Measurements from ENCODE around the gene ZNF768. TPM values are rescaled to one million over a fixed set of nuclear protein-coding genes. Genes with fewer than 3 reads are reported as not detected.
A peak's percentile ranks its signal among the peaks of the same experiment; 100 is the strongest.

Gene ZNF768
- total and polyA plus RNA-seq, 2 of the 13 experiments (the other 11 are each of a cell fraction or from before 2014, with no cell fraction given): 26.7 to 34.4 TPM

GRCh38 chr16:30534368-30535105 lies 8.2 kb upstream of the ZNF768 start, which contains the start of gene ZNF747 (continued):
- TF ChIP-seq IRF1 (CRISPR knock-in tag; IDR thresholded peaks at IDR 0.05; ENCODE audit: low read depth): peak; percentile 3; the same call in 1 of the 2 replicates
- TF ChIP-seq MIER2 (CRISPR knock-in tag; IDR thresholded peaks at IDR 0.05): peak; percentile 60; the same call in 1 of the 2 replicates
- no peak for TF ChIP-seq CENPBD1 (CRISPR knock-in tag; IDR thresholded peaks at IDR 0.05; ENCODE audit: borderline replicate concordance, low read depth)
- peak; percentile 88 for TF ChIP-seq SAP130 (CRISPR knock-in tag; IDR thresholded peaks at IDR 0.05; ENCODE audit: low read depth)
- TF ChIP-seq ZMYM3 (CRISPR knock-in tag; IDR thresholded peaks at IDR 0.05): peak; percentile 85
- peak; percentile 55 for TF ChIP-seq E2F5 (CRISPR knock-in tag; conservative IDR thresholded peaks at IDR 0.05)
- TF ChIP-seq ZNF207 (IDR thresholded peaks at IDR 0.05; ENCODE audit: borderline replicate concordance): no peak
- TF ChIP-seq KMT2A (CRISPR knock-in tag; IDR thresholded peaks at IDR 0.05): peak; percentile 94
- 0 out of 2 replicates have a peak, but pooled peaks have one; percentile 57 for TF ChIP-seq ZNF329 (CRISPR knock-in tag; IDR thresholded peaks at IDR 0.05; ENCODE audit: low read depth)
- TF ChIP-seq ZNF780A (CRISPR knock-in tag; IDR thresholded peaks at IDR 0.05): peak; percentile 57; the same call in 1 of the 2 replicates
- no peak for TF ChIP-seq ZNF720 (CRISPR knock-in tag; IDR thresholded peaks at IDR 0.05)
- peak; percentile 79 for TF ChIP-seq ZNF205 (CRISPR knock-in tag; IDR thresholded peaks at IDR 0.05)
- peak; percentile 57 for TF ChIP-seq ZNF652 (CRISPR knock-in tag; IDR thresholded peaks at IDR 0.05; ENCODE audit: borderline replicate concordance, low read depth)
- no peak for TF ChIP-seq KAT2B (IDR thresholded peaks at IDR 0.05; ENCODE audit: borderline replicate concordance, low read depth, low read length)
- no peak for TF ChIP-seq ZKSCAN1 (IDR thresholded peaks at IDR 0.05; ENCODE audit: low read length)
- TF ChIP-seq ZNF605 (CRISPR knock-in tag; IDR thresholded peaks at IDR 0.05): peak; percentile 90
- TF ChIP-seq ZNF713 (CRISPR knock-in tag; IDR thresholded peaks at IDR 0.05): no peak
- no peak for TF ChIP-seq TCF12 (IDR thresholded peaks at IDR 0.05)
- TF ChIP-seq TCF12 (CRISPR knock-in tag; IDR thresholded peaks at IDR 0.05): peak; percentile 85
- 0 out of 2 replicates have a peak, but pooled peaks have one; percentile 25 for TF ChIP-seq PAX8 (CRISPR knock-in tag; IDR thresholded peaks at IDR 0.05; ENCODE audit: borderline replicate concordance)
- no peak for TF ChIP-seq BRD4 (CRISPR knock-in tag; IDR thresholded peaks at IDR 0.05)
- TF ChIP-seq CSRNP1 (CRISPR knock-in tag; IDR thresholded peaks at IDR 0.05): peak; percentile 42; the same call in 1 of the 2 replicates
- peak; percentile 47; the same call in 1 of the 2 replicates for TF ChIP-seq SOX5 (CRISPR knock-in tag; IDR thresholded peaks at IDR 0.05; ENCODE audit: borderline replicate concordance)
- peak; percentile 19; the same call in 1 of the 2 replicates for TF ChIP-seq TCF7 (IDR thresholded peaks at IDR 0.05; ENCODE audit: low read depth)
- TF ChIP-seq ZNF138 (CRISPR knock-in tag; IDR thresholded peaks at IDR 0.05; ENCODE audit: low read depth): peak; percentile 96

All from HepG2 (cell line).